DLD1 (cell line): ENCODE data around the gene TUBE1.

Experiments
- in situ Hi-C: cut with HindIII; loops from 2 replicates; pipeline ENCODE4 v1.10.0; 2017; ENCODE audit warnings: low sequenced_read_pairs

The TUBE1 gene

GRCh38 chr6:112036088-112036637 lies 51.1 kb downstream of the TUBE1 start:
- in situ Hi-C loops = no loop called here

DNA sequence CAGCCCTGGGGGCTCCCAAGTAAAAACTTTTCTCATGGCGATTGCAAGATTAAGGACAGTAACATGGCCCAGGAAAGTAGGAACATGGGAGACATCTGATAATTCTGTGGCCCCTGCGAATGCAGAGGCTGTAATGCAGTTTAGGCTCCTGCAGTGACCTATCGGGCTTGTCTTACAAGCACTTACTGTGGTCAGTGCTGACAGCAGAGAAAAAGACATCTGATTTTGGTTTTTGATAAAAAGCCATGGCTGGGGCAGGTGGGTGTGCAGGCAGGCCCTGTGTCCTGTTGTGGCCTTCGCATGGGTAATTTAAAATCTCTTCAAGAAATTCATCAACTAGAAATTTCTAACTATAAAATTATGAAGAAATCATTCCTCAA lies 52.7 kb downstream of the TUBE1 start:
- in situ Hi-C loops = no loop called here

DNA sequence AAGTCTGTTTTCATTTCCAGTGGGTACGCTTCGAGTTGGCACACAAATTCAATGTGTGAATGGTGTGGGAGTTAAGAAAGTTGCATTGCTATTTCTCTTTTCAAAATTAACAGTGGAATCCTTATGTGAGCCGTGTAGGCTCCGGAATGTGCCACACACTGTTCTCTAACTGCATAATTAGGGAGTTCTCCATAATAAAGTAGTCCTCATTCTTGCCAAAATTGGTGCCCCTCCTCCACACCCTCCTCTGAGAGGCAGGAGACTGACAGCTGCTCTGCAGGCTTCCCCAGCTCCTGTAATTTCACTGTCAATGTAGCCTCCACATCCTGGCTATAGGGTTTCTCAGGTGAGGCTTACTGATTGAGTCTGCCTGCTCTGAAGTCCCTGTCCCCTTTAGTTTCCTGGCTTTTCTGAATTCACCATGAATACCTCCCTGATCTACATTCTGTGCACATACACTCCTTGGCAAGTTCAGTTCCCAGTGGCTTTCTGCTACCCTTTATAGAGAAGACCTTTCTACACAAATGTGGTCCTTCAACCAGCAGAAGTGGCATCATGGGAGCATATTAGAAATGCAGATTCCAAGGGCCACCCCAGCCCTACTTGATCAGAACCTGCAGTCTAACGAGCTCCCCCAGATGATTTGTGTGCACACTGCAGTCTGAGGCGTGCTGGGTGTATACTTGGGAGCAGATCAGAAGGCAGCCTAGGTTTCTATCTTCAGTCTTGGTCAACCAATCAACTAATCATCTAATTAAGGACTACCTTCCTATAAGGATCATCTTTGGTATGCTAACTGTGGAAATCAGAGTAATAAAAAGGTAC lies 53.3 kb downstream of the TUBE1 start:
- in situ Hi-C loops = no loop called here

DNA sequence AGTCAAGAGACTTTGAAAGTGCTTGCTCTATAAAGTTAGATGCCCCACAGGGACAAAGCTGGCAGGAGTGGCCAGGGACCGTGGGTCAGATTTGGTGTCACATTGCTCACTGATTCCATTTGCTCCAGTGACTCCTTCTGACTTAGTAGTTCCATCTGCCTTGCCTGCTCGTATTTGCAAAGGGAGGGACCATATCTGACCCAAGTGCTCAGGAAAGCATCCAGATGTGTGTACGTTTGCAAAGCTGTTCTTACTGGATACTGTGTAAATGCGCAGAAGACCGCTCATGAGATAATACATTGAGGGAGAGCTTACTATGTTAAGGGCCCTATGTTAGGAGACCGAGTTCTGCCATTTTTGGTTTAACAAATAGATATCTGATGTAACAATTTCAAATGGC lies 54.6 kb downstream of the TUBE1 start:
- in situ Hi-C loops = no loop called here

GRCh38 chr6:112031960-112032359 lies 55.3 kb downstream of the TUBE1 start:
- in situ Hi-C loops = no loop called here

GRCh38 chr6:112030961-112031660 lies 56.2 kb downstream of the TUBE1 start:
- in situ Hi-C loops = no loop called here

- in situ Hi-C loops = no loop called here
These were observed 56.9 kb downstream of the TUBE1 start for GRCh38 chr6:112030206-112030960.

DNA sequence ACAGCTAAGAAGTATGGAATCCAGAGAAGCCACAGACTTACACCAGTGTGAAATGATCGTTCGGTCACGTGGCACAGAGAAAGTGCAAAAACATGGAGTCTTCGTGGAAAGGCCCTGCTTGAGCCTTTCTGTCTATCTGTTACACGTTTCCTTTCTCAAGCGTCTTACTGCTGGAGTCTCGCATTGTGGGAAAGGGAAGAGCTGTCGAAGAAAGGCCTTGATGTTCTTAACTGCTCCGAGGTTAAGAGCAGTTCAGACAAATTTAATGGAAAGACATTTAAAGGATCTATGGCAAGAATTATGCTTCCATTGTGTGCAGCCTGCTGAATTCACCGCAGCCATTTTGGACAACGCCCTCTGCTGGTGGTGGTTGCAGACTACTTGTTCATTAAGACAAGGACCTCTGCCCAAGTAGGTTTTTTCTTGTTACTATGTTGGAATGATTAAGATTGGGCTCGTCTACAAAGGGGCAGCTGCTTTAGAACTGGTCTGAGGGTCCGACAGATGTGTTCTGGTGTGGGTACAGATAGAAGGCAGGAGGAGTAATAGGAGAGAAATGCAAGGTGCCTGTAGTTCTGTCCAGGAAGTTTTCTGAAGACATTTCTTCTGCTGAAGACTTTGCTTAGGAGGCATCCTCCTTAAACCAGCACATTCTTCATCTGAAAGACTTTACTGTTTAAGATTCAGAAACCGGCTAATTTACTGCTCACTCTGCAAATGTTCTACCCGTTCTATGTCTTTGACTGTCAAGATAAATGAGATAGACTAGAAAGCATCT lies 58.0 kb downstream of the TUBE1 start:
- in situ Hi-C loops = no loop called here

DNA sequence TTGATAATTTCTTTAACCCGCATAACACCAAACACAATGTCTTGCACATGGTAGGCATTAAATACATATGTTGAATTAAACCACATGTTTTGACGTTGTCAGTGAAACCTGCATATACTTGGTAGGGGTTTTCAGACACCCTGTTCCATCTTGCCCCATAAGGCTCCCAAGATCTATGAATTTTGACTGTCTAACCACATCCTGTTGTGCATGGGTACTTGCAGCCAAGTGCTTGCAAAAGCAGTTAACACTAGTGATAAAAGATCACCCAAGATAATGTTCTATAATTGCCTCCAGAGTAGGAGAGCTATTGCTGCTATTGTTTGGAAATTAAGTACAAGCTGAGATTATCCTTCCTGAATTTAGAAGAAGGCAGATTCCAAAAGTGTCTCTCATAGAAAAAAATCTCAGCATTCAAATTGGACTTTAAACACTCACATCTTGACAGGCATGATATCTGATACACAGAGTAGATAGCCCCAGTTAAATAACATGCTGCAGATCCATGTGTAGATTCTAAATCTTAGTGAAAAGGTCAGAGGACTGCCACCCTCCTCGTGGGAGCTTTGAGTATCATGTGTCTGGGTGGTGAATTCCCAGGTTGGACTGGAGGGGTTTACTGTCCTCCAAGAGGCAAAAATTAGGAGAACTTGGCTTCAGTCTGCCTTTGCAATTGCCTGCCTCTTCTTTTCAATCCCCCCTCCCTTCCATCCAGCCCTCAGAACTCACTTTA lies 59.2 kb downstream of the TUBE1 start:
- in situ Hi-C loops = no loop called here

GRCh38 chr6:112026933-112027332 lies 60.3 kb downstream of the TUBE1 start:
- in situ Hi-C loops = no loop called here

- in situ Hi-C loops = no loop called here
These were observed 62.8 kb downstream of the TUBE1 start for GRCh38 chr6:112024464-112024863.

DNA sequence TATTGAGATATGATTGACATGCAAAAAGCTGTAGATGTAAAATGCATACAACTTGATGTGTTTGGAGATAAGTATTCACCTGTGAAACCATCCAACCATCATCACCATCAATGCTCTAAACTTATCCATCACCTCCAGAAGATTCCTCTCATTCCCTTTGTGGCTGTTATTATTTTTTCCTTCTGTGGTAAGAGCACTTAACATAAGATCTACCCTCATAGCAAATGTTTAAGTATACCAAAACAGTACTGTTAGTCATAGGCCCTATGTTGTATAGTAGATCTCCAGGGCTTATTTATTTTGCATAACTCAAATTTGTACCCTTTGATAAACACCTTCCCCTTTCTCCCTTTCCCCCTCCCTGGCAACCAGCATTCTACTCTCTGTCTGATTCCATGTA lies 64.5 kb downstream of the TUBE1 start:
- in situ Hi-C loops = no loop called here

DNA sequence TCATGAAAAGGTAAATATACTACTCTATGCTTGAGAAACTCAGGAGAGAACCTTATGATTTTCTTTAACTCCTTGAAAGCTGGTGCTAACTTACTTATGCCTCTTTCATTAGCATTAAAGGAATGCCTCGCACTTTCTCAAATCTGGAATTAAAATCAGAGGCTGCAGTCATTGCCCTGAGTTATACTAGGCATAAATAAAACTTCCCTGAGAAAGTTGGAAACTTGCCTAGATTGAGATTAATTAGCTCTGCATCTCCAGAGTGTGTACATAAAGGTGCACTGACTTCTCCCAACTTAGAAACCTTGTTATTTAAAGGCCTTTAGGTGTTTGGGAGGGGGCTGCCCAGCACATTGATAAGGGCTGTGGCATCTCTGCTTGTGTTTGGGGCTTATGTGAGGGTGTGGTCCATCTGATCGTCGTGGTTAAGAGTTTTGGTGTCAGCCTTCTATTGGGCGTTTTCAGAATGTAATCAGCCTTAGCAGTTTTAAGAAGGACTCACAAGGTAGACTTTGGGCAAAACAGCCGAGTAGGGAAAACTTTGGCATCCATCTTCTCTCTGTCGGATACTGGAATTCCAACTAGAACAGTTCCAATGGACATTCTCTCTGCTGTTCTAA lies 65.5 kb downstream of the TUBE1 start:
- in situ Hi-C loops = no loop called here
